A549 (cell line): ENCODE data around the gene CSGALNACT2. TPM values are rescaled to one million over a fixed set of nuclear protein-coding genes. Genes with fewer than 3 reads are reported as not detected.

Experiments
- ATAC-seq, 2 experiments: fragments of 200-7000 bp in 1 of 2; fragments of >200 bp in 1 of 2; cut with Nextera tagmentation in 1 of 2; cut with Tn5 transposase in 1 of 2; 3 replicates each; pipeline versions ENCODE4 v1.8.0 to v1.9.1; 2018 to 2020; ENCODE audit warnings: mild to moderate bottlenecking in 1 of 2, moderate library complexity in 1 of 2
- CTCF ChIA-PET: fragments of 300-600 bp; sonication (Branson Sonifier 250); formaldehyde crosslinking; extraction: SDS; loops from one replicate; lab custom pipeline; 2021; ENCODE audit warnings: antibody characterized with exemption, inconsistent platforms; lab: Yijun Ruan, JAX
- POLR2A ChIA-PET: fragments of 350-600 bp; formaldehyde crosslinking; extraction: SDS; loops from one replicate; lab custom pipeline; 2021; ENCODE audit warnings: antibody characterized with exemption, inconsistent platforms; lab: Yijun Ruan, JAX
- DNase-seq, 2 experiments: peaks; one replicate each; pipeline versions ENCODE4 v3.0.0 to v3.0.0-alpha.2; 2011 to 2016; ENCODE audit warnings: low read depth in 1 of 2, low spot score in 1 of 2
- FAIRE-seq: peaks from 2 replicates; lab custom pipeline; 2011; peaks lifted over from hg19 to GRCh38; lab: Jason Lieb, UNC
- H3K27ac ChIP-seq, 2 experiments: fragments of >200 bp; sonication (Bioruptor Twin); formaldehyde crosslinking; 3 replicates each; pipeline ENCODE4 v1.5.1; 2016 to 2017
- H3K4me1 ChIP-seq: fragments of >200 bp; sonication (Bioruptor Twin); formaldehyde crosslinking; 3 replicates; pipeline ENCODE4 v1.6.1; 2016
- H3K4me2 ChIP-seq: fragments of >200 bp; sonication (Bioruptor Twin); formaldehyde crosslinking; 3 replicates; pipeline ENCODE4 v1.6.1; 2016
- H3K4me3 ChIP-seq: fragments of >200 bp; sonication (Bioruptor Twin); formaldehyde crosslinking; 3 replicates; pipeline ENCODE4 v1.5.1; 2016
- H3K9me3 ChIP-seq: fragments of >200 bp; sonication (Bioruptor Twin); formaldehyde crosslinking; 3 replicates; pipeline ENCODE4 v1.6.1; 2016
- BCL3 ChIP-seq: fragments of >200 bp; sonication (Bioruptor Twin); formaldehyde crosslinking; IDR thresholded peaks from 3 replicates; pipeline ENCODE4 v1.6.1; 2016
- BHLHE40 ChIP-seq: IDR thresholded peaks from 2 replicates; pipeline ENCODE4 v1.6.1; 2012; ENCODE audit warnings: low read depth, low read length, inconsistent platforms
- CBX8 ChIP-seq: fragments of 200-600 bp; sonication (generic); IDR thresholded peaks from 2 replicates; pipeline ENCODE4 v1.6.1; 2016
- CHD4 ChIP-seq: fragments of 200-600 bp; sonication (generic); IDR thresholded peaks from 2 replicates; pipeline ENCODE4 v1.6.1; 2016; ENCODE audit warnings: antibody characterized with exemption, mild to moderate bottlenecking, borderline replicate concordance
- CTCF ChIP-seq: fragments of >200 bp; sonication (Bioruptor Twin); formaldehyde crosslinking; IDR thresholded peaks from 3 replicates; pipeline ENCODE4 v1.5.1; 2016
- EHF ChIP-seq: fragments of 250-450 bp; sonication (Bioruptor Pico); IDR thresholded peaks from 2 replicates; pipeline ENCODE4 v1.5.0; 2020; ENCODE audit warnings: mild to moderate bottlenecking
- FOSL2 ChIP-seq, 2 experiments: fragments of 450-650 bp in 1 of 2; fragments of >200 bp in 1 of 2; sonication (Bioruptor Twin) in 1 of 2; formaldehyde crosslinking; IDR thresholded peaks; 2 replicates each; pipeline versions ENCODE4 v1.5.0 to v1.6.1; 2016 to 2020; ENCODE audit warnings: mild to moderate bottlenecking in 1 of 2, moderate library complexity in 1 of 2
- JUN ChIP-seq, 2 experiments: fragments of >200 bp; sonication (Bioruptor Twin); formaldehyde crosslinking; IDR thresholded peaks; 2 replicates in 1 of 2; 3 replicates in 1 of 2; pipeline ENCODE4 v1.6.1; 2016 to 2017
- KDM5A ChIP-seq: fragments of 200-600 bp; sonication (generic); IDR thresholded peaks from 2 replicates; pipeline ENCODE4 v1.6.1; 2016; ENCODE audit warnings: antibody characterized with exemption, mild to moderate bottlenecking
- MAX ChIP-seq: IDR thresholded peaks from 2 replicates; pipeline ENCODE4 v1.6.1; 2012
- MAZ ChIP-seq: fragments of 150-350 bp; IDR thresholded peaks from 2 replicates; pipeline ENCODE4 v1.6.1; 2014; ENCODE audit warnings: antibody characterized with exemption, low read depth, low read length, borderline replicate concordance
- NPAS2 ChIP-seq: fragments of 250-450 bp; sonication (Bioruptor Pico); IDR thresholded peaks from 2 replicates; pipeline ENCODE4 v1.8.0; 2022; ENCODE audit warnings: mild to moderate bottlenecking, moderate library complexity, borderline replicate concordance
- NR3C1 ChIP-seq: fragments of >200 bp; sonication (Bioruptor Twin); formaldehyde crosslinking; IDR thresholded peaks from 3 replicates; pipeline ENCODE4 v1.6.1; 2017
- PHF8 ChIP-seq: fragments of 200-600 bp; sonication (generic); IDR thresholded peaks from 2 replicates; pipeline ENCODE4 v1.6.1; 2016; ENCODE audit warnings: low read depth, mild to moderate bottlenecking, antibody characterized with exemption, moderate library complexity, borderline replicate concordance
- RAD21 ChIP-seq, 2 experiments: fragments of >200 bp in 1 of 2; sonication (Bioruptor Twin) in 1 of 2; formaldehyde crosslinking in 1 of 2; IDR thresholded peaks in 1 of 2; conservative IDR thresholded peaks in 1 of 2; 2 replicates in 1 of 2; 3 replicates in 1 of 2; pipeline ENCODE4 v1.6.1; 2012 to 2018; ENCODE audit warnings: inconsistent platforms in 1 of 2
- RCOR1 ChIP-seq: fragments of 150-350 bp; IDR thresholded peaks from 2 replicates; pipeline ENCODE4 v1.6.1; 2014; ENCODE audit warnings: antibody characterized with exemption, low read length, low read depth
- TP53 ChIP-seq: fragments of 250-450 bp; sonication (Bioruptor Pico); IDR thresholded peaks from 2 replicates; pipeline ENCODE4 v1.5.0; 2021; ENCODE audit warnings: mild to moderate bottlenecking, moderate library complexity
- USF2 ChIP-seq: fragments of 450-650 bp; IDR thresholded peaks from 2 replicates; pipeline ENCODE4 v1.6.1; 2014; ENCODE audit warnings: antibody characterized with exemption
- WGBS: methylation state at CpG from one replicate; pipeline ENCODE4 v1.1.6; 2017; ENCODE audit errors: missing lambda C conversion rate; 5-methylcytosine and 5-hydroxymethylcytosine counted together
- polyA plus RNA-seq, 4 experiments: library from polyadenylated mRNA; depleted of rRNA in 3 of 4; stranded (reverse); fragments of >200 nt; fragmentation: RNase III in 1 of 4; extraction: RNeasy Plus Mini Kit Qiagen cat#74134 plus additional on column Dnase treatment in 1 of 4; gene quantifications; 2 replicates in 3 of 4; 3 replicates in 1 of 4; pipeline ENCODE4 v1.2.3, GENCODE V29; 2011 to 2017
- TF ChIP-seq, protein P1 (sequence below): fragments of 250-450 bp; sonication (Bioruptor Pico); IDR thresholded peaks from 2 replicates; pipeline ENCODE4 v1.5.0; 2021; ENCODE audit warnings: mild to moderate bottlenecking, moderate library complexity, borderline replicate concordance
- TF ChIP-seq, protein P2 (sequence below): IDR thresholded peaks from 2 replicates; pipeline ENCODE4 v1.6.1; 2012; ENCODE audit warnings: low read depth, borderline replicate concordance

The CSGALNACT2 gene
- polyA plus RNA-seq, 2 of the 4 experiments (the other 2 are of a cell fraction), result 11.2 to 29.9 TPM

DNA sequence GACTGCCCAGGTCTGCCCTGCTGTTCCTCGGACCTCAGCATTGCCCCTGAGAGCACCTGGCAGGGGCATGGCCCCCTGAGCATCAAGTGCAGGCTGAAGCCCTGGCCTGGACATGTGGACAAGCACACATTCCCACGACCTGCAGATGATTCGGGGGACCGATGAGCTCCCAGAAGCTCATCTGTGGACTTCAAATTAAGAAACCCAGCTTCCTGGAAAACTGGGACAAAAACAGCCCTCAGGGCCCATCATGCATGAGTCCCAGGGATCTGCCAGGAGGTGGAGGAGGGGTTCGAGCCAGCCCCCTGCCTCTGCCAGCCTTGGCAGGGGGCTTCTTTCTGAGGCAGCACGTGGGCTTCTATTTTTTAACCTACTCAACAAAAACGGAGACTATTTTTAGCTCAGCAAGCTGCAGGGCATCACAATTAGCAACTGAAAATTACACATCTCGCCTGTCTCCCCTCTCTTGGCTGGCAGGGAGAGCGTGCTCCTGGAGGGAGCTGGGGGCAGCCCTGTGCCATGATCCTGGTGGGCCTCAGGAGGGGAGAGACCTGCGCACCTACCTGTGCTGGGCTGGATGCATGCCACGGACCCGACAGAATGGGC is 76.8 kb downstream of the CSGALNACT2 start (continued):
- TF ChIP-seq CTCF (no peak), RCOR1 (no peak), EHF (no peak), PHF8 (no peak), BHLHE40 (no peak)

GRCh38 chr10:43215758-43216455 is 77.7 kb downstream of the CSGALNACT2 start:
- no peak for TF ChIP-seq MAX
- TF ChIP-seq USF2, result no peak
- no peak for TF ChIP-seq FOSL2 (IDR thresholded peaks at IDR 0.05)
- no peak for TF ChIP-seq FOSL2 (CRISPR knock-in tag; IDR thresholded peaks at IDR 0.05)
- TF ChIP-seq PHF8, result no peak
- TF ChIP-seq BCL3, result no peak
- TF ChIP-seq CBX8, result no peak
- TF ChIP-seq NPAS2 (CRISPR knock-in tag), result no peak
- no peak for TF ChIP-seq KDM5A
- TF ChIP-seq, protein P1, sequence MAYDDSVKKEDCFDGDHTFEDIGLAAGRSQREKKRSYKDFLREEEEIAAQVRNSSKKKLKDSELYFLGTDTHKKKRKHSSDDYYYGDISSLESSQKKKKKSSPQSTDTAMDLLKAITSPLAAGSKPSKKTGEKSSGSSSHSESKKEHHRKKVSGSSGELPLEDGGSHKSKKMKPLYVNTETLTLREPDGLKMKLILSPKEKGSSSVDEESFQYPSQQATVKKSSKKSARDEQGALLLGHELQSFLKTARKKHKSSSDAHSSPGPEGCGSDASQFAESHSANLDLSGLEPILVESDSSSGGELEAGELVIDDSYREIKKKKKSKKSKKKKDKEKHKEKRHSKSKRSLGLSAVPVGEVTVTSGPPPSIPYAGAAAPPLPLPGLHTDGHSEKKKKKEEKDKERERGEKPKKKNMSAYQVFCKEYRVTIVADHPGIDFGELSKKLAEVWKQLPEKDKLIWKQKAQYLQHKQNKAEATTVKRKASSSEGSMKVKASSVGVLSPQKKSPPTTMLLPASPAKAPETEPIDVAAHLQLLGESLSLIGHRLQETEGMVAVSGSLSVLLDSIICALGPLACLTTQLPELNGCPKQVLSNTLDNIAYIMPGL, result no peak
- TF ChIP-seq JUN (IDR thresholded peaks at IDR 0.05), result no peak
- no peak for TF ChIP-seq RAD21 (conservative IDR thresholded peaks at IDR 0.05 in 1 of 2, IDR thresholded peaks at IDR 0.05 in 1 of 2)
- no peak for TF ChIP-seq MAZ
- no peak for TF ChIP-seq CHD4
- TF ChIP-seq, protein P2, sequence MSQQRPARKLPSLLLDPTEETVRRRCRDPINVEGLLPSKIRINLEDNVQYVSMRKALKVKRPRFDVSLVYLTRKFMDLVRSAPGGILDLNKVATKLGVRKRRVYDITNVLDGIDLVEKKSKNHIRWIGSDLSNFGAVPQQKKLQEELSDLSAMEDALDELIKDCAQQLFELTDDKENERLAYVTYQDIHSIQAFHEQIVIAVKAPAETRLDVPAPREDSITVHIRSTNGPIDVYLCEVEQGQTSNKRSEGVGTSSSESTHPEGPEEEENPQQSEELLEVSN, result no peak
- no peak for TF ChIP-seq NR3C1
- no peak for TF ChIP-seq TP53 (CRISPR knock-in tag)
- 85% methylated on average over 13 of the region's 19 CpGs for WGBS
- CTCF ChIA-PET, result interaction anchor here (1.1 to 4.3 kb wide), 4 partner anchors 8 to 50 kb away, joined by 3 to 49 read pairs (median 4); no protein-coding TSS in a partner anchor
- Histone ChIP-seq H3K27ac (no peak overlapping the region), H3K4me2 (no peak overlapping the region), H3K9me3 (no peaks in the 10 kb centered on the region), H3K4me3 (no peak overlapping the region), H3K4me1 (peaks cover 7% of the 10 kb centered on the region; the same call in 1 of the 3 replicates)
- POLR2A ChIA-PET, result no interaction called here
- DNase-seq, result no peak
- no peak for FAIRE-seq
- no peak for ATAC-seq
